T-helper 2 cell treated with Interferon-gamma antibody and Interleukin-4, amounts not matched to agents 100 ng/mL and 5 ng/mL, for 36 hours (primary cell): ENCODE data around the gene DRAP1. TPM values are rescaled to one million over a fixed set of nuclear protein-coding genes. Genes with fewer than 3 reads are reported as not detected.

Experiments
- intact Hi-C: fragments of 100-400 bp; cut with micrococcal nuclease; formaldehyde crosslinking; loops from one replicate; pipeline ENCODE4 v1.15.1; 2023
- total RNA-seq: library from RNA; stranded (reverse); gene quantifications from 2 replicates; pipeline ENCODE4 v1.2.3, GENCODE V29; 2022

Gene DRAP1
- total RNA-seq = 131 and 132 TPM in 2 replicates

DNA sequence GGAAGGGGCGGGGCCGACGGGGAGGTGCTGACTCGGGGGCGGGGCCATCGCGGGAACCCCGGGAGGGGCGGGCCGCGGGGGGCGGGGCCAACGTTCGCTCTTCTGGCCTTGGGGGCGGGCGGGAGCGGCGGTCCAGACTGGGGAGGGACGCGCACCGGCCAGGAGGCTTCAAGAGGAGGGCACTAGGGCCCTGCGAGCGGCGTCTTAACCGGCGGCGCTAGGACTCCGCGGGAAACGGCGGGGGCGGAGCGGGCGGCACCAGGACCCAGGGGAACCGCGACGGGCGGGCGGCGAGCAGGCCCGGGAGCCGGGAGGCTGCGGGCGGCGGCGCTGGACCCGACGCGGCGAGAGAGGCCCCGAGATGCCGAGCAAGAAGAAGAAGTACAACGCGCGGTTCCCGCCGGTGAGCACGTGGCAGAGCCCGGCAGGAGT, at the start of gene DRAP1:
Gene DRAP1, plus strand, starts transcription at position 286 of the 432 bp plus-strand sequence. Its CDS starts 76 bp downstream, at position 362.
- intact Hi-C loops = loop anchor here (1.0 kb wide), 8 partner anchors 9 to 304 kb away; partner anchors contain the start of genes CFL1, FIBP, FOSL1 and PCNX3

- intact Hi-C loops = no loop called here
These were observed 49.5 kb upstream of the DRAP1 start for GRCh38 chr11:65869643-65870306.

DNA sequence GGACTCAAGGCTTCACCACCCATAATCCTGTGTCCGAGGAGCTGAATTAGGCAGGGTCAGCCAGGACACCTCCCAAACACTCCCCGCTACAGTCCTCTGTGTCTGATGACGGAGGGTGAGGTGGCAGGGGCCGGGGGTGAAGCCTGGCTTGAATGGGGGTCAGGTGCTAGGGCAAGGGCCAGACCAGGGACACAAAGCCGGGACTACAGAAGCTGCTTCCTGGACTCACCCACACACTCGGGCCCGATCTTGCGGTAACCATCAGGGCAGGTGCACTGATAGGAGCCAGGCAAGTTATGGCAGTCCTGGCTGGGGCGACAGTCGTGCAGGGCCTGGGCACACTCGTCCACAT, 48.9 kb upstream of the DRAP1 start:
- intact Hi-C loops = no loop called here

GRCh38 chr11:65870706-65871681, 48.2 kb upstream of the DRAP1 start:
- intact Hi-C loops = no loop called here

GRCh38 chr11:65871811-65872548, 47.2 kb upstream of the DRAP1 start:
- intact Hi-C loops = no loop called here

GRCh38 chr11:65872586-65873317, 46.5 kb upstream of the DRAP1 start, which contains the start of gene EFEMP2:
Gene EFEMP2 (minus strand): TSS chr11:65872800. CDS start chr11:65872354, 446 bp downstream.
- intact Hi-C loops = loop anchor here (1.0 kb wide), 4 partner anchors 12 to 47 kb away; partner anchors contain the start of genes C11orf68, DRAP1, FIBP and MUS81

- intact Hi-C loops = loop anchor here (1.0 kb wide), 4 partner anchors 11 to 46 kb away; partner anchors contain the start of genes C11orf68, DRAP1, FIBP and MUS81
These were observed 45.7 kb upstream of the DRAP1 start for GRCh38 chr11:65873318-65874156.

DNA sequence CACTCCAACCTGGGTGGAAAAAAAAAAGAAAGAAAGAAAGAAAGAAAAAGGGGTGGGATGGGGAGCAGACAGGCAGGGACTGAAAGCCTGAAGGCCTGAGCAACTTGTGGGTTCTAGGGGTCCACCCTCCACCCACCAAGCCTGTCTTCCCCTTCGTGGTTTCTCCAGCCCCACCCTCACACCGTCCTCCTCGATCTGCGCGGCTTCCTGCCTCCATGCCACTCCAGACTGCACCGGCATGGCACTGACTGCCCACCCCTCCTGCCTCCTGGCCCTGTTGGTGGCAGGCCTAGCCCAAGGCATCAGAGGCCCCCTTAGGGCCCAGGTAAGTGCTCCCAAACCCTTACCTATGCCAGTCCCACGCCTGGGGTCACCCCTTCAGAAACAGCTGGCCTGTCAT, 39.6 kb upstream of the DRAP1 start, which contains the start of gene CTSW:
Gene CTSW, plus strand, starts transcription at position 221 of the 400 bp plus-strand sequence. Its CDS starts 18 bp downstream, at position 239.
- intact Hi-C loops = no loop called here

GRCh38 chr11:65880027-65880426, 39.2 kb upstream of the DRAP1 start:
- intact Hi-C loops = no loop called here

DNA sequence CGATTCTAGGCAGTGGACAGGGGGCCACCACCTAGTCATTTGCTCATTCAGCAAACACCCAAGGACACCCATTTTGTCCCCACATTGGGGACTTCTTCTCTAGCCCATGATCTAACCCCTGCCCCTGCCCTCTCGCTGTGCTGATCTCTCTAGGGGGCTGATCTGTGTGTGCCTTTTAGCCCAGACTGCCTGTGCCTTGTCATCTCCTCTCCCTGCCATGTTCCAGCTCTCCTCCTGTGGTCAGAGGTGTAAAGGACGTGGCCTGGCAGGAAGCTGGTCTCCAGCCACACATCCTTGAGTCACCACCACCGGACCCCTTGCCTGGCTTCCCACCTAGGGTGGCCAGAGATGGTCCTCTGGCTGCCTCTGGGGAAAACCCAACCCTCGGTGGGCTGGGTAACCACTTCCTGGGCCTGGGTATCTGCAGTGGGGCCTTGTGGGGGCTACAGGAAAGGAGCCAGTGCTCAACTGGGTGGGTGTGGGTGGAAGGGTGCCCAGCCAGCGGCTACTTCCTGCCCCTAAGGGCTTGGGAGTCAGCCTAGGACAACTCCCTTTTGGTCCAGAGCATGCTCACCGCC, 38.3 kb upstream of the DRAP1 start:
- intact Hi-C loops = no loop called here

DNA sequence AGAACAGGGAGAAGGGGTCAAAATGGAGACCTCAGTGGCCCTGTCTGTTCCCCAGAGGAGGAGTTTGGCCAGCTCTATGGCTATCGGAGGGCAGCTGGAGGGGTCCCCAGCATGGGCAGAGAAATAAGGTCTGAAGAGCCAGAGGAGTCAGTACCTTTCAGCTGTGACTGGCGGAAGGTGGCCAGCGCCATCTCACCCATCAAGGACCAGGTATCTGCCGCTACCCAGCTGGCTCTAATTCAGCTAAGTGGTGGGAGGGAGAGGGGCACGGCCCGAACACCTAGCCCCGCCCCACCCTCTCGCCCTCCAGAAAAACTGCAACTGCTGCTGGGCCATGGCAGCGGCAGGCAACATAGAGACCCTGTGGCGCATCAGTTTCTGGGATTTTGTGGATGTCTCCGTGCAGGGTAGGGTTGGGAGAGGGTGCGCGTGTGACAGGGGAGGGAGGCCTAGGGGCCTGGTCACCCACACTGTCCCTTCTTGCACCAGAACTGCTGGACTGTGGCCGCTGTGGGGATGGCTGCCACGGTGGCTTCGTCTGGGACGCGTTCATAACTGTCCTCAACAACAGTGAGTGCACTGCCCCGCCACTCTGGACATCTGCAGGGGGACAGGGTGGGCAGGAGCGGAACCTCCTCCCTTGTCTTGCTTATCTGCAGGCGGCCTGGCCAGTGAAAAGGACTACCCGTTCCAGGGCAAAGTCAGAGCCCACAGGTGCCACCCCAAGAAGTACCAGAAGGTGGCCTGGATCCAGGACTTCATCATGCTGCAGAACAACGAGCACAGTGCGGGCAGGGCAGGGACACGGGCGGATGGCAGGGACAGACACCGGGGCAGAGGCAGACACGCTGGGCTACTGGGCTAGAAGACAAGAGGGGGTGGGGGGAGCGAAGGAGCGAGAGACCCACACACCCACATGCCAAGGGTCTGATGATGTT, 36.8 kb upstream of the DRAP1 start:
- intact Hi-C loops = no loop called here

DNA sequence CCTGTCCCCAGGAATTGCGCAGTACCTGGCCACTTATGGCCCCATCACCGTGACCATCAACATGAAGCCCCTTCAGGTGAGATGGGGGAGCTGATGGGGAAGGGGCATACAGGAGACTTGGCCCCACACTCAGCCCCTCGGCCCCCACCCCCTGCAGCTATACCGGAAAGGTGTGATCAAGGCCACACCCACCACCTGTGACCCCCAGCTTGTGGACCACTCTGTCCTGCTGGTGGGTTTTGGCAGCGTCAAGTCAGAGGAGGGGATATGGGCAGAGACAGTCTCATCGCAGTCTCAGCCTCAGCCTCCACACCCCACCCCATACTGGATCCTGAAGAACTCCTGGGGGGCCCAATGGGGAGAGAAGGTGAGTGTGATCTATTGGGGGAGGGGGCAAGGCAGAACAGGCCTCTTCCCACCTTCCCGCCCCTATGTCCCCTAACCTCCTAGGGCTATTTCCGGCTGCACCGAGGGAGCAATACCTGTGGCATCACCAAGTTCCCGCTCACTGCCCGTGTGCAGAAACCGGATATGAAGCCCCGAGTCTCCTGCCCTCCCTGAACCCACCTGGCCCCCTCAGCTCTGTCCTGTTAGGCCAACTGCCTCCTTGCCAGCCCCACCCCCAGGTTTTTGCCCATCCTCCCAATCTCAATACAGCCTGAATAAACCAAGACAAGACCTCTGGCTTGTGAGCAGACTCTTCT, 36.0 kb upstream of the DRAP1 start:
- intact Hi-C loops = no loop called here

- intact Hi-C loops = loop anchor here (1.0 kb wide), 3 partner anchors 11 to 105 kb away; no protein-coding TSS in a partner anchor
These were observed 35.2 kb upstream of the DRAP1 start for GRCh38 chr11:65883786-65884715.

DNA sequence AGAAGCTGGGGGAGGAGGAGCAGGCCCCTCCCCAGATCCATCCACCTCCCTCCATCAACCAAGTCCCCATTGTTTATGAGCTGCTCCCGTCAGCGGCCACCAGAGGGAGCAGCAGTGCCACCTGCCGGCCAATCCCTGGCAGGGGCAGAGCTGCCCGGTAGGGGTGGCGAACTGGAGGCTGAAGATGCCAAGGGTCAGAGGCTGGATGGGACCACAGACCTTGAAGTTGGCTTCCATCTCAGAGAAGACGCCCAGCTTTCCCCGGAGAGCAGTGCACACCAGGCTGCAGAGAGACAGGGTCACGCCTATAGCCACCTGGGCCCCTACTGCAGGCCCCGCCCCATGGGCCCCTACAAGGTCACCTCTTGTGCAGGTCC, 34.5 kb upstream of the DRAP1 start:
- intact Hi-C loops = loop anchor here (1.0 to 5.0 kb wide), 4 partner anchors 11 to 172 kb away; partner anchors contain the start of gene KAT5

DNA sequence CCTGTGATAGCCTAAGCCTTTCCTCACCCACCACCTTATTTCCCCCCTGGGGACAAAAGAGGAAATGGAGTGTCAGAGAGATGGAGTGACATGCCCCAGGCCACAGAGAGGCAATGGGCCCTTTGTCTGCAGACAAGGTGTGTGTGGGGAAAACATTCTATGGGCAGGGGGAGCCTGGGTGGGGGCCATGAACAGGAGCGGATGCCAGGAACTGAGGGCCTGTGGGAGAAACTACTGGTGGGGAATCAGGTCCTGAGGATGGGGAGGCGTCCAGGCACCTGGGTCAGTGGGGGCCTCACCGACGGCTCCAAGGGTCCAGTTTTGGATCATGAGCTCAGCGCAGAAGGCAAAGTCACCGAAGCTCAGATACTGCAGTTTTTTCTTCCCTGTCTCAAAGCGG, 34.0 kb upstream of the DRAP1 start:
- intact Hi-C loops = loop anchor here (5.0 kb wide), 1 partner anchor 173 kb away; the partner anchor contains the start of gene KAT5
